GM18499 (cell line): ENCODE results near the gene ANXA11.

ENCODE experiments used
- ATAC-seq: cut with Tn5 transposase; IDR thresholded peaks from one replicate; pipeline ENCODE4 v1.9.1; 2021; ENCODE audit warnings: moderate number of reproducible peaks; ENCODE audit not compliant: insufficient read depth, unreplicated experiment

Gene ANXA11

DNA sequence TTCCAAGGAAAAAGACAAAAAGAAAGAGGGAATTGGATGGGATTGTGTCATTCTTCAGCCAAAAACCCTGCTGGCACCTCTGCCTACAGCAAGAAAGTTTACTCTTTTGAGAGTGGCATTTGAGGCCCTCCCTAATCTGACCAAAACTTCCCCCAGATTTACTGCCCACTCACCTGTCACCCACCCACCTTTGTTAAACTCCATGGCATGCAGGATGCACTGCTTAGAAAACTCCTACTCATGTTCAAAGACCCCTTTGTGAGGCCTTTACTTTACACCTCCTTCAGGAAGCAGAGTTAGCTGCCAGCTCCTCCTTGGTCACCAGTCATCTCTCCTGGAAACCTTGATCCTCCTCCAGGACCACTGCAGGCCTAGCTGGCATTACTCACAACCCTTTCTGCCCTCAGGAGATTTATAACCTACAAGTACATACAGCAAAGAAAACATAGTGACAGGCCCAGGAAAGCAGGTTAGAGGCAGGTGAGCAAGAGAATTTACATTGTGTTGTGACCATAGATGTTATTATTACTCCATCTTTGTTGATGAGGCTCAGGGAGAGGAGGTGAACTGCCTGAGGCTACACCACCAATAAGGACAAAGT is 83.1 kb downstream of the ANXA11 start:
- no peak for ATAC-seq

- no peak for ATAC-seq
Observed at GRCh38 chr10:80118669-80119068, 86.7 kb downstream of the ANXA11 start.

GRCh38 chr10:80110986-80111385 is 94.4 kb downstream of the ANXA11 start:
- ATAC-seq: no peak

DNA sequence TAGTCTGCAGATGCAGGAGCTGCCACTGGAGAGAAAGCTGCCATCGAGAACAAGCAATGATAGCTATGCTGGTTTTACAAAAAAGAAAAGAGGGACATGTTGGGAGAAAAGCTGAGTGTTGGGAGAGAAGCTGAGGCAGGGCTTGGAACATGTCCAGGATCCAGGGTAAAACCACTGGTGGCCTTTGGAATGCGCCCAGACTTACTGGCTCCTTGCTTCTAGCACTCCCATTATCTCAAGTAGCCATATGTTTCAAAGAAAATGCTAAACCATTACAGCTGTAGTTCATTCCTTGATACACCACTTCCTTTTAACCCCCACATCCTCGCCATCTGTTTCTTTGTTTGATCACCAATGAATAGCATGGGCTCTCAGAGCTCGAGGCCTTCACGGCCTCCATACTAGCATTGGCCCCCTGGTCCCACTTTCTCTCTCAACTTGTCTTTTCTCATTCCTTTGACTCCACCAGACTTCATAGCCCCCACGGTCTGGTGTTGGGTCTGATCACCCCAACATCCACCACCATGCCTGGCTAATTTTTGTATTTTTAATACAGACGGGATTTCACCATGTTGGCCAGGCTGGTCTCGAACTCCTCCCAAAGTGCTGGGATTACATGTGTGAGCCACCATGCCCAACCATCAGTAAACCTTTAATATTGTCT is 96.6 kb downstream of the ANXA11 start:
- no peak for ATAC-seq

DNA sequence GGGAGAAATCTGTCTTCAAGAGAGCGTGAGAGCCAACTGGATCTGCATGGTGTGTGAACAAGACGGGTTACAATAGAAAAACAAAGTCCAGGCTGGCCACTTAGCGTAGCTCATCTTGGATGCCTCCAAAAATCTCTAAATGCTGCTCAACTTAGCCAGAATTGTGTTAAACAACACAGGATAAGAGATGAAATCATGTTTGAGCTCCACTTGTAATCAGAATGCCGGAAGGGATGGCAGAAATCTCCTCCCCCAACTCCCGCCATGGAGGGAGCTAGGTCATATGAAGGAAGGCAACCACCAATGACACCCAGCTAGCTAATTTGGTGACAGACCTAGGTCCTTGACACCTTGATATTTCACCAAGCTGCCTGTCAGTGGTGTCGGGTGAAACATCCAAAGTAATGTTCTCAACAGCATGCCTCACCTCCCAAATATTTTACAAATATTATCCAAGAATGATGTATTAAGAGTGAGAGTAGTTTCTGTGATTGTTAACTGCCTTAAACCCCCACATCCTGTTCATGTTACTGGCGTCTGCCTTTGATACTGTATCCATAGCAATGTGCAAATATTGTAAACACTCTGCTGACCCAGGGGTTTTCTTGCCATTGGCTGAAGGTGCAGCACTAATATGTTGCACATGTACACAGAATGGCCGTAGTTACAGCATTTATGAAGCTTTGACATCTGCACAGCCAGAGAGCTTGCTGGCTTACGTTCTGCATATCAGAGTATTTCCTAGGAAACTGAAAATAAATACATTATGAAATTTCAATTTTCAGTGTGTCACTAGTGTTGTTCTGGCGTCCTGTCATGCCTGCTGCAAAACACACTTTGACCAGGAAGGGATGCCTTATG is 101.0 kb downstream of the ANXA11 start:
- ATAC-seq: no peak
